Measurements from ENCODE around the gene SRSF2. TPM values are rescaled to one million over a fixed set of nuclear protein-coding genes. Genes with fewer than 3 reads are reported as not detected.
"Not testable (repeated sequence)": the region's sequence is repeated elsewhere in the genome, so short reads cannot be mapped to it uniquely, and the experiment has no call there.

The SRSF2 gene
- total RNA-seq, 1 donor from 2014 or later: 146 TPM

- no peak for DNase-seq
Measured at GRCh38 chr17:76720211-76720610, 16.9 kb downstream of the SRSF2 start.

DNA sequence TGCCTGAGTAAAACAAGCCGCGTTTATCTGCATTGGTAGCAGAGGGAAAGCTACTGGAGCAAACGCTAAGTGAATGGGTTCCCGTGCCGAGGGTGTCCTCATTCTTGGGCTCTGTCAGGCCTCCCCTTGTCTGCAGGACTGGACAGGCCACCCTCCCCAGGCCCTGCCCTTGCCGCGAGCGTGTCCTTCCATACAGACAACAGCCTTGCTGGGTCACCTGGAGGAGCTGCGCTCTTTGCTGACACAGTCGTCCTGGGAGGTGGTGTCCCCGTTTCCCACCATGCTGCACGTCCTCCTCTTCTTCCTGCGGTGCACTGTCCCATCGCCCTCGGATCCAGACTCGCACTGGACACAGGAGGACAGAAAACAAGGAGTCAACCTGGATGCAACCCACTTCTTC lies 18.6 kb downstream of the SRSF2 start:
- no peak for DNase-seq

DNA sequence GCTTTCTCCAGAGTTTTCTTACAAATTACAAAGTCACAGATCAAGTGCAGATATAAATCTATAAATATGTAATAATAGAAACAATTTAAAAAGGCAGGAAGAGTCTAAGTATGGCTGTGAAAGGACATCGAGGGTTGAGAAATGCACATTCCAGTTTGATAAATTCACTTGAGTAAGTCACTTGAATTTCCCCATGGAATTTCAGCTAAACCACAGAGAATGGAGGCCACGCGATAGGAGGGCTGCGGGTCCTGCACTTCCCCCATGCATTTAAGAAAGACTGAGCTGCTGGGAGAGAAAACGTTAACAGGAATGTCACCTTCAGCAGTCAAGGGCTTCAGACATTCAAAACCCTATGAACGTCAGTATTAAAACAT lies 20.3 kb downstream of the SRSF2 start:
- no peak for DNase-seq

- peak; percentile 76 for DNase-seq
Measured at GRCh38 chr17:76716146-76716838, 20.8 kb downstream of the SRSF2 start.

DNA sequence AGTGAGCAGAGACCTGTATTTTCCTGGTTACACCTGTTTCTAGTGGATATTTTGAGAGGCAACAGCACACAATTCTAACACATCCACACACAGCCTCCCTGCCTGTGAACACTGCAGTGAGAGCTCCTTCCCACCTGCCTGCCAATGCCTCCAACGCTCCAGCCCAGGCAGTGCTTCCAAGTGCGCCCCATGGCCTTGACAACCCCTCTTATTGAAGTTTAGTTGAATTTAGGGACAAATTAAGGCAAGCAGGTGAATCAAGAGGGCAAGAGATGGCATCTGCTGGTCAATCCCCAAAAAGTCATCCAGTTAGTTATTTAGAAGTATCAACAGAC lies 21.7 kb downstream of the SRSF2 start:
- no peak for DNase-seq

DNA sequence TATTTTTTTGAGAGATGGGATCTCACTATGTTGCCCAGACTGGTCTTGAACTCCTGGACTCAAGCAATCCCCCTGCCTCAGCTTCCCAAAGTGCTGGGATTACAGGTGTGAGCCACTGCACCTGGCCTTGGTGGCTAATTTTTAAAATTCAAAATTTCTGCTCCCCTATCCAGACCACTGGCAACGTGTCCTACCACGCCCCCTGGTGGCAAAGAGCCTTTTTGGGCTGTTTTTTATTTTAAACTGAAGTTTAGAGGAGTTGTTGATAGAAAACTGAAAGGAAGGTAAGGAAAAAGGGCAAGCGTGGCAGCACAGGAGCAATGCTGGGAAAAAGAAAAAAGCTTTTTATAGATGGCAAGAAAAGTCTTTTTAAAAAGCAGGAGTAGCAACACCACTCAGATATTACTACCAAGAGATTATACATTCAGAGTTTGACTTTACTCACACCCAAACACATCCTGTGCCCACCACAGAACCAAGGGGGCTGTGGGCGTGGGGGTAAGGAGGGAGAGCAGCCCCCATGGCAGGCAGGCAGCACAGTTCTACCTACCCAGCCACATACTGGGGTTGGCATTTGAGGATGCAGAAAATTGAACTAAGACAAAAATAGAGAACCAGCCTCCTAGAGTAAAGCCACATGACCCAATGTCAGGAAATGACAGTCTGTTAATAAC lies 22.2 kb downstream of the SRSF2 start:
- DNase-seq: peak; percentile 72

GRCh38 chr17:76714336-76714735 lies 22.8 kb downstream of the SRSF2 start:
- no peak for DNase-seq

- DNase-seq: no peak
Measured at GRCh38 chr17:76713765-76714164, 23.4 kb downstream of the SRSF2 start.

GRCh38 chr17:76712321-76712720 lies 24.8 kb downstream of the SRSF2 start:
- DNase-seq: not testable (repeated sequence)

GRCh38 chr17:76710863-76711611 lies 26.1 kb downstream of the SRSF2 start, which contains the start of gene MXRA7:
Gene MXRA7 (minus strand): TSS chr17:76710965. CDS start chr17:76710946, 19 bp downstream.
- peak; percentile 72 for DNase-seq

DNA sequence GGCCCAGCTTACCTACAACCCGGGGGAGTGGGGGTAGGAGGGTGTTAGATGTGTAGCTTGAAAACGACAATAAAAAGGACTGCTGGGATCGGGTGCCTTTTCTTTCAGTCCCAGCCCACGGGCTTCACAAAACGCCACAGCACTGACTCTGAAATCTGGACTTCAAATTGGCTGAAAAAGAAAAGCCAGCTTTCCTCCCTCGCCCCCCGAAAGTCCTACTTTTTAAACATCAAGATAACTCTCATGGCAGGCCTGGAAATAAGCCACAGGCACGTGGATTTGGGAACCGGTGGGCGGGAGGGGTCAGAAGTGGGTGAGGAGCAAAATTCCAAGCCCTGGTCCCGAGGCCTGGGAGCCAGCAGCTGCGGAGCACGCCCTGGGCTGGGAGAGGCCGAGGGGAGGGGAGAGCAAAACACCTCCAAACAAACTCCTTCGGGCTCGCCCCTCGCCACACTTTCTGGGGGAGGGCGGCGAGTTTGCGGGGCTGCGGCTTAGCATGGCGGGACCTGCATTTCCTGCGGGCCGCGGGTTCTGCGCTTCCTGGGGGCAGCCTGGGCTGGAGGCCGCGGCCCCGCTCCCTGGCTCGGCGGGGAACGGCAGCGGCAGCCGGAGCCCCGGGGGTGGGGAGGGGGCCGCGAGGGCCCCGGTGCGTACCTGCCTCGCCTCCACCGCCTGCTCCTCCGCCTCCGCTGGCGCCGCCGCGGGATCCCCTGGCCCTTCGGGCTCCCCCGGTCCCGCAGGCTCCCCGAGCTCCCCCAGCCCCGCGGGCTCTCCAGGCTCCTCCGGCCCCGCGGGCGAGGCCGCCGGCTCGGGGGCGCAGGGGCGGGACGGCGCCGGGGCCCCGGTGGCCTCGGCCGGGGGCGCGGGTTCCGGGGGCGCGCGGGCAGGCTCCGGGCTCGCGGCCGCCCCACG lies 26.9 kb downstream of the SRSF2 start:
- peak; percentile 39 for DNase-seq

- peak; percentile 75 for DNase-seq
Measured at GRCh38 chr17:76709077-76709950, 27.8 kb downstream of the SRSF2 start.

DNA sequence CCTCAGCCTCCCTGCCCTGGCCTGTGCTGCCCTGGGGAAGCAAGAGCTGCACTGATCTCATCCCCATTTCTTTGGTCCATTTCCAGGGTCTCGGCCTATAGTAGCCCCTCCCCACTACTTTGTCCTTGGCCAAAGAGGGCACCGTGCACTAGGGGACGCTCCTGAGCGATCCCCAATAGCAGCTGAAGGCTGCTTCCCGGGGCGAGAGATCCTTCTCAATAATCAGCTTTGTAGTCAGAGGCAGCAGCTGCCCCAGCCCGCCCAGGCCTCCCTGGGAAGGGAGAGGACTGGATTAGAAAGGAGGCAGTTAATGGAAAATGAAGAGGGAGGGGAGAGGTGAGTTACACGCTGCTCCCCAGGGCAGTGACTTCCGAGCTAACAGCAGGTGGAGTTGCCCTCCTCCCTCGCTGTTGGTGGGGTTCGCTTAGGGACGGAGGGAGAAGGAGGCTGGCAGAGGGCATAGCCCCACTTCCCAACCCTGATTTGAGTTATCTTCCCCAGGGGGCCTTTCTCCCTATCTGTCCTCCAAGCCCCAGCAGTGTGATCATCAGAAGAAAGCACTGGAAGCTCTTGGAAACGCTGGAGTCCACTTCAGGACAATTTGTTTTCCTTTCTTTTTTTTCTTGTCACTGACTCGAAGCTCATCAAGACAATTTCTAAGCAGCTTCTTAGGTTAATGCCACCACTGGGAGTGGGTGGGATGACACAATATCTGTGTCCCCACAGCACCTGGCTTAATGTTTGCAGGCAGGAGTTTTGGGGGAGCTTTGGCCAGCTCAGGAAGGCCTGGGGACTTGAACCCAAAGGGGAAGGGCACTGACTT lies 28.9 kb downstream of the SRSF2 start:
- DNase-seq: peak; percentile 41

DNA sequence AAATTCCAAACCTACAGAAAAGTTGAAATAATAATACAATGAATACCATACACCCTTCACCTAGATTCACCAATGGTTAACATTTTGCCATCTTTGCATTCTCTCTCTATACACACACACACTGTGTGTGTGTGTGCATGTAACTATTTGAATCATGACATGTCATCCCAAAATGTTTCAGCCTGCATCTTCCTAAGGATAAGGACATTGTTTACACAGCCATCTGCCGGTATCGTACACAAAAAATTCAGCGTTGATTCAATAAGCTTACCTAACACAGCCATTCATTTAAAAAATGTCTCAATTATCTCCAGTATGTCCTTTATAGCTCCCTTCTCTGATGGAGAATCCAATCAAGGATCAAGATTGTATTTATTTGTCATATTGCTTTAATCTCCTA lies 30.3 kb downstream of the SRSF2 start:
- DNase-seq: no peak

DNA sequence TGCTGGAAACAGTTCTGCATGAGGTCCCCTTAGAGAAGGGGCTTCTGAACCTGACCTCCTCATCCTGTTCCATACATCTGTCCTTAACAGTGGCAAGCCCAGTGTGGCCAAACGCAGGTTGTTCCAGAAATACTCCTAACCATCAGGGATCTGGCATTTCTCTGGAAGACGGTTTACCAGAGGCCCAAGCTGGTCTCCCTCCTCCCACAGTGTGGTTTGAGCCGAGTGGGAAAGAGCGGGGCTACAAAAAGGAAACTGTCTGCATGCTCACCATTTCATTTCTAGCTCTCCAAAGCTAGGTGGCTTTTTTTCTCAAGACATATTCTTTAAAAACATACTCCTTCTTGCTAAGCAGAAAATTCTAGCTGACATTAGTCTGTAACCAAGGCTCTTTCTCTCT lies 32.3 kb downstream of the SRSF2 start:
- no peak for DNase-seq

DNA sequence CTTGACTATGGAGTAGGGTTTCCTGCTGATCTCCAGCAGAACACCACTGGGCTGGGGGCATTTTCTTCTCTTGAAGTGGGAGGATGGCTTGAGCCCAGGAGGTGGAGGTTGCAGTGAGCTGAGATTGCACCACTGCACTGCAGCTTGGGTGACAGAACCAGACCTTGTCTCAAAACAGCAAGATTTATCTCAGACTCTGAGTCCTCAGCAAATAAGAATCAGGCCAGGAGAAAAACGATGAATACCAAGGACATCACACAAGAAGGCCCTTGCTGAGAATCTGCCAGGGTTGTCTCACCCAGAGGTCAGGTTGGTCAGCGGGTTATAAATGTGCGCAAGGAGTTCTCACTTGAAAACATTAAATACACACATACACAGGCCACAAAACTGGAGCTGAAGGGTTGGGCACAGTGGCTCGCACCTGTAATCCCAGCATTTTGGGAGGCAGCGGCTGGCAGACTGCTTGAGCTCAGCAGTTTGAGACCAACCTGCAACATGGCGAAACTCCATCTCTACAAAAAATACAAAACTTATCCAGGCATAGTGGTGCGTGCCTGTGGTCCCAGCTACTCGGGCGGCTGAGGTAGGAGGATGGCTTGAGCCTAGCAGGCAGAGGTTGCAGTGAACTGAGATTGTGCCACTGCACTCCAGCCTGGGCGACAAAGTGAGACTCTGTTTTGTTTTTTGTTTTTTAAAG lies 34.0 kb downstream of the SRSF2 start:
- DNase-seq: no peak

- DNase-seq: no peak
Measured at GRCh38 chr17:76702076-76702475, 35.1 kb downstream of the SRSF2 start.

GRCh38 chr17:76701471-76701967 lies 35.6 kb downstream of the SRSF2 start:
- DNase-seq: no peak

DNA sequence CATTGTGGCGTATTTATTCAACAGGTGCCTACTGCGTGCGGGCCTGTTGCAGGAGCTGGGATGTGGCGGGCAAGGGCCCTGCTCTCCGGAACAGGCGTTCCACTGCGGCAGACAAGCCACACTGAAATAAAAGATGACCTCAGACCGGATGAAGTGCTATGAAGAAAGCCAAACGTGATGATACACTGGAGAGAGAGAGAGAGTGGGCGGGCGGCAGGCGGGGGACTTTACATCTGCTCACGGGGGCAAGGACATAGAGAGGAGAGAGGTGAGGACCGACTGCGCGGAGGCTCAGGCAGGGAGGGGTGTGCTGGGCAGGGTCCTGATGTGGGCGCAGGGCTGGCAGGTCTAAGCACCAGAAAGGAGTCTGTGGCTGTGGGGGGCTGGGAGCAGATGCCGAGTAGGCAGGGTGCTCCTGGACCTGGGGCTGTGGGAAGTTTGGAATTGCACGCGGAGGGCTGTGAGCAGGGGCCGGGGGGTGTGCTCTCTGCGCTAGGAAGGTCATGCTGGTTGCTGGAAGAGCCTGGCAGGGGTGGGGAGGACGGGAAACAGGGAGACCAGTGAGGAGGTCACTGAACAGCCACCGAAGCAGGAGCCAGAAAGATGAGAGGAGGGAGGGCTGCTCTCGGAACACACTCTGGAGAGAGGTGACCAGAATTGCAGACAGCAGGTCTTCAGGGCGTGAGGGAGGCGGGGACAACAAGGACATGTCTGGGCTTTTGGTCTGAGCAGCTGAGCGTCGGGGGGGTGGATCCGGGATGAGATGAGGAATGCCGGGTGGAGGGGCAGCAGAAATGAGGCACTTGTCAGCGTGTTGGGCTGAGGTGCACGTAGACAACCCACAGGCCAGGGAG lies 36.3 kb downstream of the SRSF2 start:
- peak; percentile 86 for DNase-seq
